Esophagus muscularis mucosa (tissue), 3 donors: ENCODE results near the gene RNF157.

Experiments used
- POLR2A ChIP-seq: fragments of 450-650 bp; IDR thresholded peaks from one replicate; pipeline ENCODE4 v1.6.1; 2017; ENCODE audit warnings: antibody characterized with exemption, moderate library complexity, mild to moderate bottlenecking, low read depth
- POLR2AphosphoS5 ChIP-seq, 2 donors: sonication (generic); formaldehyde crosslinking; IDR thresholded peaks; one replicate each; pipeline ENCODE4 v1.6.1; 2017; ENCODE audit warnings: antibody characterized with exemption in 2 of 2
- TF ChIP-seq, protein P1 (sequence below), 3 experiments: fragments of 200-600 bp in 2 of 3; fragments of 450-650 bp in 1 of 3; sonication (generic) in 2 of 3; IDR thresholded peaks; one replicate each; pipeline ENCODE4 v1.5.1; 2017 to 2019; ENCODE audit warnings: antibody characterized with exemption in 3 of 3, mild to moderate bottlenecking in 2 of 3, moderate library complexity in 1 of 3

DNA sequence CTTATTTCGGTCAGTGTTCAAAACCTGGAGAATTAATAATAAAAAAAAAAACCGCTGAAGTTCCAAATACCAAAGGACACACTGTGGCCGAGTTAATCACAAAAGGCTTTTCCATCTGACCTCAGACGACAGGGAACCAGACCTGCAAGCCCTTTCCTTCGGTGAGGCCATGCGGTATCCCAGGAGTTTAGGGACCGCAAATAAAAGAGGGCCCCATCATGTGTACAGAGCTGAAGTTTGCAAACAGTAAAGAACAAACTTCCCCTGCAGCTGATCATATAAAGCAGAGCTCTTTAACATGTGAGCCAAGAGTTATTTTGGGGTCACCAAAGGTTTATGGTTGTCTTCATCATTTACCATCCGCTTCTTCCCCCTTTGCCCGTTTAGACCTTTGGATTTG is 66.3 kb downstream of the RNF157 start:
- TF ChIP-seq POLR2A = no peak
- TF ChIP-seq, protein P1, sequence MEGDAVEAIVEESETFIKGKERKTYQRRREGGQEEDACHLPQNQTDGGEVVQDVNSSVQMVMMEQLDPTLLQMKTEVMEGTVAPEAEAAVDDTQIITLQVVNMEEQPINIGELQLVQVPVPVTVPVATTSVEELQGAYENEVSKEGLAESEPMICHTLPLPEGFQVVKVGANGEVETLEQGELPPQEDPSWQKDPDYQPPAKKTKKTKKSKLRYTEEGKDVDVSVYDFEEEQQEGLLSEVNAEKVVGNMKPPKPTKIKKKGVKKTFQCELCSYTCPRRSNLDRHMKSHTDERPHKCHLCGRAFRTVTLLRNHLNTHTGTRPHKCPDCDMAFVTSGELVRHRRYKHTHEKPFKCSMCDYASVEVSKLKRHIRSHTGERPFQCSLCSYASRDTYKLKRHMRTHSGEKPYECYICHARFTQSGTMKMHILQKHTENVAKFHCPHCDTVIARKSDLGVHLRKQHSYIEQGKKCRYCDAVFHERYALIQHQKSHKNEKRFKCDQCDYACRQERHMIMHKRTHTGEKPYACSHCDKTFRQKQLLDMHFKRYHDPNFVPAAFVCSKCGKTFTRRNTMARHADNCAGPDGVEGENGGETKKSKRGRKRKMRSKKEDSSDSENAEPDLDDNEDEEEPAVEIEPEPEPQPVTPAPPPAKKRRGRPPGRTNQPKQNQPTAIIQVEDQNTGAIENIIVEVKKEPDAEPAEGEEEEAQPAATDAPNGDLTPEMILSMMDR (IDR thresholded peaks at IDR 0.05) = no peak
- no peak for TF ChIP-seq POLR2AphosphoS5 (IDR thresholded peaks at IDR 0.05)
